Pulmonary artery endothelial cell (primary cell): Measurements from ENCODE around the gene DCUN1D2. TPM values are rescaled to one million over a fixed set of nuclear protein-coding genes. Genes with fewer than 3 reads are reported as not detected.

Source experiments
- DNase-seq: peaks from one replicate; pipeline ENCODE4 v3.0.0-alpha.2; 2011; ENCODE audit warnings: low read depth, low spot score
- total RNA-seq: library from RNA; depleted of rRNA; stranded (reverse); fragments of >200 nt; gene quantifications from 2 replicates; pipeline ENCODE4 v1.2.3, GENCODE V29; 2014

The DCUN1D2 gene
- total RNA-seq, 1 donor from 2014 or later, result 7.7 TPM

GRCh38 chr13:113423520-113424163 lies 66.9 kb downstream of the DCUN1D2 start:
- no peak for DNase-seq

DNA sequence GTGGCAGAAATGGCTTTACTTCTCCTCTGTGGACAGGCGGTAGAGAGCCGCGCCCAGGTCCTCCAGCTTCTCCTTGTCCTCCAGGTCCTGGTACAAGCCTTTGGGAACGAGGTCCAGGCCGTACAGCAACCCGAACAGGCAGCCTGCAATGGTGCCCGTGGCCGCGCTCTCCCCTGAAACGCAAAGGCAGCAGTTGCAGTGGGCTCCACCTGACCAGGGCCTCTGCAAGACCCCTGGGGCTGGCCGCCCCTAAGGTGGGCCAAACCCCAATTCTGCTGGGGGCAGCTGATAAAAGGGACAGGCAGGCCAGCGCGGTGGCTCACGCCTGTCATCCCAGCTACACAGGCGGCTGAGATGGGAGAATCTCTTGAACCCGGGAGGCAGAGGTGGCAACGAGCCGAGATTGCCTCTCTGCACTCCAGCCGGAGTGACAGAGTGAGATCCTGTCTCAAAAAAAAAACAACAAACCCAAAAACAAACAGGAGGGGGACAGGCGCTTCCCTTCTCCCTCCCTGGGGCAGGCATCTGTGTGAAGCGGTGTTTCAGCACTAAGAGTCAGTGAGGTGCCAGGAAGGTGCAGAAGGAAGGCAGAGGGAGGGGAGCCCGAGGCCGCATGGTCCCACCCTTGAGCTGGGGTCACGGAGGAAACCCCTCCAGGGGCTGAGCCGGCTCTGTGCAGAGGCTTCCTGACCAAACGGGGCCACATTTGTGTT lies 67.5 kb downstream of the DCUN1D2 start:
- no peak for DNase-seq

DNA sequence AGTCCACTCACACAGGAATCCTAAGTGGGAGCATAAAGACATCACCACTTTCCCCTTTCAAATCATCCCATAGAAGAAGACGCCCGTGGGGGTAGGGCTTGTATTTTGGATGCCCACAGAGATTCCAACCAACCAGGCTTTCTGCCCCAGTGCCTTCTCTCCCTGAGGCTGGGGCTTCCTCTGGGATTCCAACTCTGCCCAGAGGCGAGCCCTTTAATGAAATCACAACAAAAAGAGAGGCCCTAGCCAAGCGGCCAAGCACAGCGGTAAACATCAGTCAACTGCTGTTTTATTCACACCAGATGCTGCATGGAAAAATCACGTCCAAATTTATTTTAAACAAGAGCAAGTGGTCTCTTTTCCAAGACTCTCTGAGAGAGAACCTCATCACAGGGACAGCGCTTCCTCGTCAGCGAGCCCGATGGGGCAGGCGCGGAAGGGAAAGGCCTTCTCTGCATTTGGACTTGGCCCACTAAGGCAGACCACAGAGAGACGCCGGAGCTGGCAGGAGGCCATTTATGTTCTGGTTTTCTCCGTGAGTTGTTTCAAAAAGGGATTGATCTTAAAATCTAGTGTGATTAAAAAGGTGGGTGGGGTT lies 68.7 kb downstream of the DCUN1D2 start:
- no peak for DNase-seq

GRCh38 chr13:113420833-113421600 lies 69.5 kb downstream of the DCUN1D2 start:
- no peak for DNase-seq

DNA sequence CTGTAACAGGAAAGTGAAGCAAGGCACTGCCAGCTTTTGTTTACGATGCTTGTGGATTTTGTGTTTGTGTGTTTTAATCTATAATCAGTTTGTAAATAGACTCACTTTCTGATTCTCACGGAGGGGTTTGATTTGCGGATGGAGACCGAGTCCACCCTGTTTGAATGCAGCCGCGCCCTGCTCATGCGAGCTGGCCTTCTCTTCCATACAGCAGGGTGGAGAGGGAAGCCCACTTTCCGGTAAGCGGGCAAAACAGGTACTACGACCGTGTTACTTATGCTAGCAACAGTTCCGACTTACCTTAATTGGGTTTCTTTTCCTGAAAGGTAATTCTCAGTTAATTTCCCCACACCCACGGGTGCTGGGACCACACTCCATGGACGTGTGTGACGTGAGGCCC lies 70.3 kb downstream of the DCUN1D2 start:
- no peak for DNase-seq

DNA sequence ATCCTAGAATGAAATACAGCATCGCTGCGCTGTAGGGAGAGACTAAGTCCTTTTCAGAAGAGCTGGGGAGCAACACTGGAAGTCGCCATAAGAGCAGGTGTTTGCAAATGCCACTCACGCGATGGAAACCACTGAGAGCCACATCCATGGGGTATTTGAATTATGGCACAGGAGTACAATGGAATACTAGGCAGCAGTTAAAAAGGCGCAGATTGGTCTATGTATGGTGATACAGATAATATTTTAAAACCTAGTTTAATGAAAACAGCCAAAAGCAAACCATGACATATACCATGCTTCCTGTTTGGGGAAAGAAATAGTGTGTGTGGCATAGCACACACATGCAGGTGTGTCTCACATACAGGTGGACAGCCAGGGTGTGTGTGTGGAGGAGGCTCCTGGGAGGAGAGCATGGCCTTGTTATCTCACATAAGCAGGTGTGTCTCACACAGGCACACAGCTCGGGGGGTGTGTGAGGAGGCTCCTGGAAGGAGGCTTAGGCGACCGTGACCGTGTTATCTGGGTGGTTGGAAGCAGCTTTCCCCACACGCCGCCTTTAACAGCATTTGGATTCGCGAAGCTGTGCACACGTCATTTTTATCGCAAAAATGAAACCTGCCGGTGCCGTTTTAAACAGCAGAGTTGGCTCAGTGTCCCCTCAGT lies 70.8 kb downstream of the DCUN1D2 start:
- DNase-seq, result no peak

DNA sequence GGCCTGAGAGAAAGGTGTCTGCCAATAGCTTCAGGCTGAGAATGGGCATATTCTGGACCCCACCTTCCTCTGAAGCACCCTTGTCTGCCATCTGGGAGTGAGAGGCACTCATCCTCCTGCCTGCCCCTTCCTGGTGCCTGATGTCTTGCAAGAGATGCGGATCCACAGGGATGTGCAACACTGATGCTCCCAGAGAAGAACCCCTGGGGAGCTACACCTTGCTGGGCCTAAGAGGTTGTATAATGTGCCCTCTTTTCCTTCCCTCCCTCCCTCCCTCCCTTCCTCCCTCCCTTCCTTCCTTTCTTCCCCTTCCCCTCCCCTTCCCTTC lies 71.8 kb downstream of the DCUN1D2 start:
- no peak for DNase-seq

DNA sequence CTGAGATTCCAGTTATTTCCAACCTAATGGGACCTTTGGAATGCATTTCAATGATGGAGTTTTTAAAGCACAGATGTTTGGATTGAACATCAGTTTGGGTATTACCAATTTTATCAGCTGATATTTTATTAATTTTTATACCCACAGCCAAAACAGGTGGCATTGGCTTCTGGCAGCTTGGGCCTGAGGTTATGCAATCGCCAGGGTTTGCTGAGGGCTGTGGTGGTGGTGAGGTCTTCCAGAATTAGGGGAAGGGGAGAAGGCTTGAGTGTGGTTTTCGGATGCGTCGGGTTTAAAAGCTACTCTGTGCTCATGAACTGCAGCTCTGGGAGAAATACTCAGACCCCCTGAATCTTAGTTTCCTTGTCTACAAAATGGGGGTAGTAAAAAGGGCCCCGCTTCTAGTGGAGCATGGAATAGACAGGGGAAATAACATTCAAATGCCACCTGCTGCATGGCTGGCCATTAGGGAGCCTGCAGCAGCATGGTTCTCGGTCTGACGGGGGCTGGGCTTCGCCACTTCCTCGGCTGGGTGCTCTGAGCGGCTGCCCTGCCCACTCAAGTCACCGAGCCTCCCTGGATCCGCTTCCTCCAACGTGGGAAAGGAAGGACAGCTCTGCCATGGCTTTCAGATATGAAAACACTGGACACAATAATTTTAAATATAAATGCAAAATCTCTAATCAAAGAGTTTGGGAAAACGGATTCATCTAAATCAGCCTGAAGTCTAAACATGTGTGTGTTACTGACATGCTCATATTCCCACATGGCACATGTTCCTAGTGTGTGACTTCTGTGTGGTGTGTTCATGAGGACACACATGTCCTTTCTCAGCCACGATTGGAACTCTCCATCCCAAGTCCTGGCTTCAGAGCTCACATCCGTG lies 72.4 kb downstream of the DCUN1D2 start:
- no peak for DNase-seq

GRCh38 chr13:113417008-113417751 lies 73.3 kb downstream of the DCUN1D2 start:
- no peak for DNase-seq

DNA sequence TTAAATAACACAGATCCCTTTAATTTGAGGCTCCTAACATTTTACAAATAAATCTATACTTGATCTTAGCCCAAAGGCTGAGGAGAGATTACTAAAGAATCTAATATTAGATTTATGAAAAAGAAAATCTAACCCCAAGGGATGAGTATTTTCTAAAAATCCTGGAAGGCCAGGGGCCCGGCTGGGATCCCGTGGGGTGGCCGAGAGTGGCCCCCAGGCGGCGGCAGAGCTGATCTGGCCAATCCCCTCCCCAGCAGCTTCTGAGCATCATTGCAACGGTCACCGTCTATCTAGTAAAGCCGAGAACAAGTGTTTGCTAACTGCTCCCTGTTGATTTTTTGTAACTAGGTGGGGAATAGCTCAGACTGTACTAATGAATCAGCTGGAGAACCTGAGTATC lies 74.7 kb downstream of the DCUN1D2 start:
- no peak for DNase-seq

- no peak for DNase-seq
These were observed 75.5 kb downstream of the DCUN1D2 start for GRCh38 chr13:113415032-113415431.

DNA sequence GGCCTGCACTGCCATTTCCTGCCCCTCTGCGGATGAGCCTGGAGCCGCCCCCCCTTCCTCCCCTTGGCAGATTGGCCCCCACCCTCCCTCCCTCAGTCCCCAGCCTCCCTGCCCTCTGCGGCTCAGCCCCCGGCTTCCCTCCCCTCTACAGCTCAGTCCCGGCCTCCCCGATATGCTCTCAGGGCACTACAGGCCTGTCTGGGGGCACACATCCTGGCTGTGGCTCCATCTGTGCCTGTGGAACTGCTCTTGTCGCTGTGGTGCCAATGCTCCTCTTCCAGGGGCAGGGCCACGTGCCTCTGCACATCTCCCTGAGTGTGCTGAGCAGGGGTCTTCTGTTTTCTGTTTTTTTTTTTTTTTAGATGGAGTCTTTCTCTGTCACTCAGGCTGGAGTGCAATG lies 76.2 kb downstream of the DCUN1D2 start:
- no peak for DNase-seq

DNA sequence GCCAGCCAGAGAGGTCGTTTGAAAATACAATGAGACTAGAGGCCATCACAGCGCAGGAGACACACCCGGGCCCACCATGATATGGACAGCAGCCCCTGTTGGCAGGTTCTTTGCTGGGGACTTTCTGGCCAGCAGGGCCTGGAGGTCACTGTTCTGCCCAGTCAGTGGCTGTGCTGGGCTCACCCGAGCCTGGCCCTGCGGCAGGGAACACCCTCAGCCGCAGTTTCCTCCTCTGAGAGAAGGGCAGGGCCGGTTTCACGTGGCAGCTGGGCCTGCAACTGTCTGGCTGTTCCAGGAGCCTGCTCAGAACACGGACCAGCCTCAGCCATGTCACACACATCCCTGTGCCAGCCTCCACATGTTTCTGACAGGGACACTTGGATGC lies 76.6 kb downstream of the DCUN1D2 start:
- DNase-seq, result no peak

DNA sequence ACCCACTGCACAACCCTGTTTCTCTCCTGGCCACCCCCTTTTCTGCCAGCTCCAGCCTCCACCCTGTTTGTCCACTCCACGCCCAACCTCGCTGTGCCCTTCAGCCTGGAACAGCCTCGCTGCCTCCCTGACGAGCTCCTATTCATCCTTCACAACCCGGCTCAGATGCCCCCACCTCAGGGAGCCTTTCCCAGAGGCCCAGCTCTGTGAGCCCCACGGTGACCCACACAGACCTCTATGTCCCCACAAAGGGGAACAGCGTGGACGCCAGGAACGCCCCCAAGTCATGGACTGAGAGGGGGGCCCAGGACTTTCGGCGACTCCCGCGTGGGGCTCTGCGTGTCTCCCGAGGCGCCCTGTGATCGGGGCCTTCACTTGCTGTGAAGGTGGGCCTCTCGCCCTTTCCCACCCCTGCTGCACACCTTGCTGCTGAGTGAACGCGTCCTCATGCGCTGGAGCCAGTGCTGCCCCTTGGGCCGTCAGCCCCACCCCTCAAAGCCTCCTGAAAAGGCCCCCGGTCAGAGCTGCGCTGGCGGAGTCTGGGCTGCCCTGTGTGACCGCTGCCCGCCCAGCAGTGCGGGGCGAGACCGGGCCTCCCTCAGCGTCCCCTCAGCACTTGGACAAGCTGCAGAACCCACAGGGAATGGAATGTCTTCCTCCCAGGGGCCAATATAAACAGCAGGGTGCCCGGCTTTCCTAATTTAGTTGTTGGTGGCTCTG lies 77.2 kb downstream of the DCUN1D2 start:
- DNase-seq, result no peak

DNA sequence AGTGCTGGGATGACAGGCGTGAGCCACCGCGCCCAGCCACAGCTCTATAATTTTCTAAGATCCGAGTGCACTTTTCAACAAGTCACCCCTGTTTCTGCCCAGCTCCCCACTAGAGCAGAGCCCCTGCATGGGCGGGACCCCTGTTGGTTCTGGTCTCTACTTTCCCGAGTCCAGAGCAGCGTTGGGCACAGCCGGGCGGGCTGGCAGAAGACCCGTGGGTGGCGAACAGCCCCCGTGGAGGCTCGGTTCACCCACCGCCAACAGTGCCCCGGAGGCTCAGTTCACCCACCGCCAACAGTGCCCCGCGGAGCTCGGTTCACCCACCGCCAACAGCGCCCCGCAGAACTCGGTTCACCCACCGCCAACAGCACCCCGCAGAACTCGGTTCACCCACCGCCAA lies 78.1 kb downstream of the DCUN1D2 start:
- no peak for DNase-seq

- no peak for DNase-seq
These were observed 79.1 kb downstream of the DCUN1D2 start for GRCh38 chr13:113411216-113412023.

DNA sequence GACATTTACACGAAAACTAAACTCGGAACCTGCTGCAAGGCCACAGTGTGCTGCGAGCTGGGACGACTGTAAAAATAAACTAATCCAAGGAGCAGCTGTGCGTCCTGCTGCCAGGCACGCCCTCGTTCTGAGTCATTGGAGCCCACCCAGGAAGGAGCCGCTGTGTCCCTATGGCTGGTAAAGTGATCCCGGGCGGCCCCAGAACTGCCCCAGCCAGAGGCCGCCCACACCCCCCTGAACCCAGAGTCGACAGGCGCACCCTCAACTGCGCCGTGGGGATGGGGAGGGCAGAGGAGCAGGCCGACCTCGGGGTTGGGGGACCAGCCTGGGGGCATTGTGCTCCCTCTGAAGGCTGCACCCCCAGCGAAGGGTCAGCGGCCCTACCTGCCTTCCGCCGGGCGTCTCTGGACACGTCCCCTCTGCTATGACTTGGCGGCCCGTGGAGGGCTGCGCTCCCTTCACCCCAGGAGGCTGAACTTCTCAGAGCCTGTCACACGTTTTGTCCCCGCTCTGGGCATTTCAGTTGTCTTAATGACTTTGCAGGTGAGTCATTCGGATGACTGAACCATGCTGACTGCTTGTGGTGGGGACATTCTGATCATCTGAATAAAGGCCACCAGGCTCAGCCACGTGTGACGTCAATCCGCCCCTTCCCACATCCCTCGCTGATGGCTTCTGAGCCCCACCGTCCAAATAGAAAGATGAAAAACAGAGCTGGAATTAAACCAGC lies 79.9 kb downstream of the DCUN1D2 start:
- no peak for DNase-seq

GRCh38 chr13:113408562-113408961 lies 81.9 kb downstream of the DCUN1D2 start:
- DNase-seq, result no peak
